HG03060 (cell line): ENCODE data around the gene MFNG.

Source experiments
- ATAC-seq: cut with Tn5 transposase; IDR thresholded peaks from one replicate; pipeline ENCODE4 v1.9.1; 2021; ENCODE audit warnings: low read depth, moderate number of reproducible peaks; ENCODE audit not compliant: unreplicated experiment

Gene MFNG

DNA sequence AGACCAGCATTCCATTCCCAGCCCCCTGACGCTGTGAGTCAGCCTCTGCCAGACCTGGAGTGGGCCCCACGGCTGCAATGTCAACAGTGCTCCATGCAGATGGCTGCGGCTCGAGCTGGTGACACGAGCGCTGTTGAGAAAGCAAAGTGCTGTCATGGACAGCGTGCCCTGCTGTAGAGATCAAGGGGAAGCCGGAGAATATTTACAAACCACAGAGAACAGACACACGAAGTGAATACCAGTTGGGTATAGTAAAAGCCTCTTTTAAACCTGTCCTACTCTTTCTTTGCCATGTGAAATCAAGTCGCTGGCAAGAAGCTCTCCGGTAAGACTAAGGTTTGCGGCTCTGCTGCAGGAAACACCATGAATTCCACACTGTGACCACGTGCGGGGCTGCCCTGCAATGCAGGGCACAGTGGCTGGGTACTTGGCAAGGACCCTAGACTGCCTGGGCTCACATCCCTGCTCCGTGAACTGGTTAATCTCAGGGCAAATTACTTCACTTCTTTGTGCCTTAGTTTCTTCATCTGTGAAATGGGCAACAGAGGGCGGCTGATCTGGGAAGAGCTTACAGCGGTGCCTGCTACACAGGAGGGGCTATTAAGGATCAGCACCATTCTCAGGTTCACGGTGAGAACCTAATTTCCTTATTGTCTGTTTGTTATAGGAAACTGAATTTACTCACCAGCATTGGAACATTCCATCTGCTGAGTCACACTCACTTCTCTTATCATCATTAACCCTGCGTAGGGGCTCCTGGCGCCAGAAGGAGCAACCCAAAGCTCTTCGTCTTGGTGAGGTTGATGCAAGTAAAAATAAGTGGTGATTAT is 31.1 kb downstream of the MFNG start:
- ATAC-seq: no peak

DNA sequence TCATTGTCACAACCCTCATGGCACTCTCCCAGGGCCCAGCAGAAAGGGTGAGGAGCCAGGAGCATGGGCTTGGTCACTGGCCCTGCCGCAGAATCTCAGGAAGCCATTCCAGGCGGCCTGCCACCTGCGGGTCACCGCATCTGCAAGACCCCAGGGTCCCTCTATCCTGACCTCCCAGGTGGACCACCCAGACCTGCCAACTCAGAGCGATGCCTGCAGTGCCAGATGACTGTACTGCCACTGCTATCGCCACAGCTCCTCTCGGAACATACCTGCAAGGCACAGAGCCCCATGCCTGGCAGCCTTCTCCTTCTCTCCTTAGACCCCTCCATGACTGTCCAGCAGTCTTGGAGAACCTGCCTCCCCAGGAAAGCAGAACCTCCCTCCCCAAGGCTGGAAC is 32.5 kb downstream of the MFNG start:
- ATAC-seq: no peak

- no peak for ATAC-seq
Measured at GRCh38 chr22:37451218-37451617, 35.0 kb downstream of the MFNG start.

GRCh38 chr22:37449331-37450001 is 36.7 kb downstream of the MFNG start:
- no peak for ATAC-seq

DNA sequence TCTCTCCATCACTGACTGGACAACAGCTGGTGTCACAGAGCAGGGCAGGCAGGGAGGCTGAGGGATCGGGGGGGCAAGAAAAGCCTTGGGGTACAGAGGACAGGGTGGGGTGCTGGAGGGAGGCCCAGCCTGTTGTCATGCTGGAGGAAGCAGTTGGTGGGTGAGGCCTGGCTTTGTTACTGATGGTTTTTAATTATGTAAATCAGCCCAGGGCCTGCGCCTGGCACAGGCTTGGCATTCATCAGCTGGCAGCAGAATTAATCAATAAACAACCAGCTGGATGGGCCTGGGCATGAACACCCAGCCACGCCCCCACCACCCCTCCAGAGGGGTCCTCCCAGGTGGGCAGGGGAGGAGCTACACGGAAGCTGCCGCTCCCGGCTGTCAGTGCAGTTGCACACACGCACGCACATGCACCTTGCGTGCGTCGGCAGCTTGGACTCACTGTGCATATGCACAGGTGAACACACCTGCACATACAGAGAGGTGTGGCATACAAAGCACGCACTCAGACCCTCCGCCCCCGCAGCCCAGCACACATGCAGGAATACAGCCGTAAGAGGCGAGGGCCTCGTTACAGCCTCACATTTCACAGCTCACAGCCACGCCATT is 37.6 kb downstream of the MFNG start:
- ATAC-seq: no peak

DNA sequence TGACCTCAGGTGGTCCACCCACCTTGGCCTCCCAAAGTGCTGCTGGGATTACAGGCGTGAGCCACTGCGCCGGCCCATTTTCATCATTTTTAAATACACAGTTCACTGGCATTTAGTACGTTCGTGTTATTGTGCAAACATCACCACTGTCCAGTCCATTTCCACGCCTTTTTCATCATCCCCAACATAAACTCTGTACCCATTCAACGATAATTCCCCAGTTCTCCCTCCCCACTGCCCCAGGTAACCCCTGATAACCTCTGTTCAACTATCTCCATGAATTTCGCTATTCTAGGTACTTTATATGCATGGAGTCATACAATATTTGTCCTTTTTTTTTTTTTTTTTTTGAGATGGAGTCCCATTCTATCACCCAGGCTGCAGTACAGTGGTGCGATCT is 40.7 kb downstream of the MFNG start:
- no peak for ATAC-seq

DNA sequence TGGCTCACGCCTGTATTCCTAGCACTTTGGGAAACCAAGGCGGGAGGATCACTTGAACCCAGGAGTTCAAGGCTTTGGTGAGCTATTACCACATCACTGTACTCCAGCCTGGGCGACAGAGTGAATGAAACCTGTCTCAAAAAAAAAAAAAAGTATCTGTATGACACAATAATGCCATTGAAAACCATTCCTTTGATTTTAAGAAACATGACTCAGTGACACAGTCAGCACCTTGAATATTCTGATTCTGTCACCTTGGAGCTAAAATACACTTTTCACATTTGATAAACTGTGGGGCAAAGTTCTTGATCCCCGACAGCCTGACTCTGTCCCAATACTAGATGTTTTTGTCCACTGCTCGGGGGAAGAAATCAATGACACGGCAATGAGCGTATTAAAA is 42.2 kb downstream of the MFNG start:
- no peak for ATAC-seq

GRCh38 chr22:37443086-37443485 is 43.1 kb downstream of the MFNG start:
- ATAC-seq: no peak

GRCh38 chr22:37442537-37442936 is 43.6 kb downstream of the MFNG start:
- ATAC-seq: no peak

DNA sequence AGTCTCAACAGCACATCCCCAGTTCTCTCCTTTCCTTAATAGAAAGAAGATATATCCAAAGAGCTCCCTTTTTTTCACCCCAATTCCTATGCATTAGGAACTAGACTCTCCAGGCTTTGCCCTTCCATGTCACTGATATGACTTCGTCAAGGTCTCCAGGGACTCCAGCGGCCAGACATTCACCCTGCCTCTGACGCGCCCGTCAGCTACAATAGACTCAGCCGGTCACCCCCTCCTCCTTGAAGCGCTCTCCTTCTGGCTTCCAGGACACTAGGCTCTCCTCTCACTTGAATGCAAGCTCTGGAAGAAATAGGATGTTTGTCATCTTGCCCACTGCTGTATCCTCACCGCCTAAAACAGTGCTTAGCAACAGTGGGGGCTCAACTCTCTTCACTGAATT is 44.0 kb downstream of the MFNG start:
- ATAC-seq: no peak

- ATAC-seq: no peak
Measured at GRCh38 chr22:37440875-37441274, 45.3 kb downstream of the MFNG start.

GRCh38 chr22:37439347-37439746 is 46.8 kb downstream of the MFNG start:
- ATAC-seq: no peak

DNA sequence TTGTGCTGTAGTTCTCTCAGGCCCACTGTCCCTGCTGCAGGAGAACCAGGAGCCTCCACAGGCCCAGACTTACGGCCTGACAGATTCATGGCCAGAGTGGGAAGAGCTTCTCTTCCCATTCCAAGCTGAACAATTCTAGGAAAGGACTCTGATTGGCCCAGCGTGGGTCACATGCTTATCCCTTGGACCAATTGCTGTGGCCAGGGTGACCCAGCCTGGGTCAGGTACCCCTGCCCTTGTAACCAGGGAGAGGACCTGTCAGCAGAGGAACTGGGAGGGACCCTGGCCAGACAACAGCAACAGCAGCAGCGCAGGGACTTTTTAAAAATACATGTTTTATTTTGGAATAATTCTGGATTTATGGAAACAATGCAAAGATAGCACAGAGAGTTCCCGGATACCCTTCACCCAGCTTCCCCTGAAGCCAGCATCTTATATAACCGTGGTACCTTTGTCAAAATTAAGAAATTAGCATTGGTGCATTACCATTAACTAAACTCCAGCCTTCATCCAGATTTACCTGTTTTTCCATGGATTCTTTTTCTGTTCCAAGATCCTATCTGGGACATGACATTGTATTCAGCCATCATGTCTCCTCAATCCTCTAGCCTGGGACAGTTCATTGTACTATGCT is 50.1 kb downstream of the MFNG start:
- ATAC-seq: no peak

GRCh38 chr22:37433786-37434185 is 52.4 kb downstream of the MFNG start:
- ATAC-seq: no peak

- ATAC-seq: no peak
Measured at GRCh38 chr22:37432708-37433054, 53.5 kb downstream of the MFNG start.

- no peak for ATAC-seq
Measured at GRCh38 chr22:37431801-37432707, 54.1 kb downstream of the MFNG start.

GRCh38 chr22:37431366-37431765 is 54.8 kb downstream of the MFNG start:
- no peak for ATAC-seq

DNA sequence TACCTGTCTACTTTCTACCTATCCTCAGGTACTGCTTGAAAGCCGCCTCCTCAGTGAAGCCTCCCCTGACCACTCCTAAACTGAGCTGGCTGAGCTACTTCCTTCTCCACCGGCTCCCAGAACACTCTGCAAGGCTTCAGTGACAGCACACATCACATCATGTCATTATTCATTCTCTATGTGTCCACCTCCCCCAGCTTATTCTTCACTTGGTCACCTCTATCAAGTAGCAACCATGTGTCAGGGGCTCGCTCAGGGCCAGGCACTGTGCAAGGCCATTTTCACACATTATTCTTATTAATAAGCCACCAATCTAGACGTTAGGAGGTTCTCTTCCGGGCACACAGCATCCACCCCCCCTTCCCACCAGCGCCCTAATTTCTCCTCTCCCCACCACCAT is 55.2 kb downstream of the MFNG start:
- no peak for ATAC-seq

GRCh38 chr22:37428649-37429586 is 57.3 kb downstream of the MFNG start:
- no peak for ATAC-seq
